Left ventricle myocardium superior (tissue), 1 donor: ENCODE data around the gene TRPV4. TPM values are rescaled to one million over a fixed set of nuclear protein-coding genes. Genes with fewer than 3 reads are reported as not detected.
A peak's percentile ranks its signal among the peaks of the same experiment; 100 is the strongest.

Experiments
- ATAC-seq: fragments of 200-7000 bp; cut with Tn5 transposase; one replicate; pipeline ENCODE4 v1.9.1; 2020; ENCODE audit warnings: mild to moderate bottlenecking, moderate library complexity
- DNase-seq: peaks from one replicate; pipeline ENCODE4 v3.0.0-alpha.2; 2020
- intact Hi-C: fragments of 100-400 bp; cut with micrococcal nuclease; formaldehyde crosslinking; loops from one replicate; pipeline ENCODE4 v1.11.0; 2022
- total RNA-seq: library from RNA; stranded (reverse); fragmentation: NEBNext Ultra II Directional; extraction: Animal tissue kit (Norgen Biotek cat#: 25700); gene quantifications from one replicate; pipeline ENCODE4 v1.2.1, GENCODE V29; 2021
- donor health status: DM: no; HTN: yes; CAD: no; lungs with severe emphysema.

Gene TRPV4
- total RNA-seq, 1 donor from 2014 or later: 0.25 TPM

DNA sequence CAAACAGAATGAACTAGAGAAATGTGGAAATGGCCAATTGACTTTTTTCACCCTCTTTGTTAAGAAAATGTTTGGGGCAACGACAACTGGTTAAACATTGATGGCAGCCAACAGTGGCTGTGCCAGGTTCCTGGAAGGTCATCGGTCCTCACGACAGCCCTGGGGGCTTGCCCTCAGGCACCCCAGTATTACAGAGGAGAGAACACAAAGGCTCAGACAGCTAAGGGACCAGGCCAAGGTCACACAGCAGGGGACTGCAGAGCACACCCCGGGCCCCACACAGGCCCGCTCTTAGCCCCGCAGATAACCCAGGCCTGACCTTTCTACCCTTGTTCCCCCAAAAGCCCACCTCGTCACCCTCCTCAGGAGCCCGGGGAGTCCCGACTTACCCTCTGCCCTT lies 1.3 kb downstream of the TRPV4 start:
- ATAC-seq: no peak
- no peak for DNase-seq
- intact Hi-C loops: no loop called here

DNA sequence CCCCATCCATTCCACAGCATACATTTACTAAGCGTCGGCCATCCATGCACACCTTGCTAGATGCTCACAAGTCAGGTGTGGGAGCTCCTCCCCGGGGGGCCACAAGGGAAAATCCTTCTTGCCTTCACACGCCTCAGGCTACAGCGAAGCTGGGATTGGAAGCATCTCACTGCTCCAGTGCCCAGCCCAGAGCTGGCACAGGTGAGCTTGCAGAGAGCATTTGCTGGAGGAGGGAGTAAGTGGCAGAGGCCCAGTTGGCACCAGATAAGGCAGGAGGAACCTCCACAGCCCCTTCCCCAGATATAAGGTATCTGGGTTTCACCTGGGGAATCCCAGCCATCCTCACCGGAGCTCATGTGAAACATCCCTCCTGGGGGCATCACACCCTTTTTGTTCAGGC lies 1.8 kb downstream of the TRPV4 start:
- ATAC-seq: no peak
- intact Hi-C loops: no loop called here
- DNase-seq: no peak

DNA sequence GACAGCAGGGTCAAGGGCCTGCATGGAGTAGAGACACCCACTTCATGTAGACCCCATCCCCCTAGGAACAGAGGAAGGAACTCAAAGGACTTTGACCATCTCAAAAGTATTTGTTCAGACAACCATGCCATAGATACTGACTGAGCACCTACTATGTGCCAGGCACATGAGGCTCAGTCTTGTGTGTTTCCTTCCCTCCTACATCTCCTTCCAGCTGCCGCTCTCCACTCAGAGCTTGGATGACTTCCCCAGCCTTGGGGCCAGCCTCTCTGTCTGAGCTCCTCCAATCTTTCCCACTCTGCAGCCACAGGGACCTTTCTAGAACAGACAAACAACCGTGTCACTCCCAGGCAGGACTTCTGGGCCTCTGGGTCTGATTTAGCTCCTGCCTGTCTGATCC lies 2.5 kb downstream of the TRPV4 start:
- no peak for DNase-seq
- no peak for ATAC-seq
- intact Hi-C loops: no loop called here

DNA sequence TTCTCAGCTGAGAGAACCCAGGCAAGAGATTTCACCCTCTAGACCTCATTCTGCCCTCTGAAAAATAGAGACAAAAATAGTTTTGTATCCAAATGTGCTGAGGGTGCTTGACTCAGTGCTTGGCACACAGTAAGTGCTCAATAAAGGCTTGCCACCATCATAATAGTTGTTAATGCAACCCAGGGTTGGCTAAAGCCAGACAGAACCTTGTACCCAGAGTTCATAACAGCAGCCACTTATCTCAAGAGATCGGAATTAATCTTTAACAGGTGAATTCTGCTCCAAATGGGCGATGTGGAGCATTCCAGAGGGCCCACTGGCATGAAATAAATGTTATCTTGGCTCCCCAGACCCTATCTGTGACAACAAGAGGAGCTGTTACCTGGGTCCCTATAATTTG lies 2.9 kb downstream of the TRPV4 start:
- no peak for DNase-seq
- intact Hi-C loops: no loop called here
- ATAC-seq: no peak

DNA sequence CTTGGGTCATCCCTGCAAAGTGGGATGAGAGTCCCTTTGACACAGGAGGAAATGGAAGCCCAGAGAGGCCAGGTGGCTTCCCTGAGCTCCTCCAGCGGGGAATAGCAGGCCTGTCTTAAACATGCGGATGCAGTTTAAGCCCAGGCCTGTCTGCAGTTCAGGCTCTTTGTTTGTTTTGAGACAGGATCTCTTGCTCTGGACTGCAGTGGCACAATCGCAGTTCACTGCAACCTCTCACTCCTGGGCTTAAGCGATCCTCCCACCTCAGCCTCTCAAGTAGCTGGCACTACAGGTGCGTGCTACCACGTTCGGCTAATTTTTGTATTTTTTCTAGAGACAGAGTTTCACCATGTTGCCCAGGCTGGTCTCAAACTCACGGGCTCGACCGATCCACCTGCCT lies 3.5 kb downstream of the TRPV4 start:
- ATAC-seq (no peak), DNase-seq (no peak)
- intact Hi-C loops: no loop called here

DNA sequence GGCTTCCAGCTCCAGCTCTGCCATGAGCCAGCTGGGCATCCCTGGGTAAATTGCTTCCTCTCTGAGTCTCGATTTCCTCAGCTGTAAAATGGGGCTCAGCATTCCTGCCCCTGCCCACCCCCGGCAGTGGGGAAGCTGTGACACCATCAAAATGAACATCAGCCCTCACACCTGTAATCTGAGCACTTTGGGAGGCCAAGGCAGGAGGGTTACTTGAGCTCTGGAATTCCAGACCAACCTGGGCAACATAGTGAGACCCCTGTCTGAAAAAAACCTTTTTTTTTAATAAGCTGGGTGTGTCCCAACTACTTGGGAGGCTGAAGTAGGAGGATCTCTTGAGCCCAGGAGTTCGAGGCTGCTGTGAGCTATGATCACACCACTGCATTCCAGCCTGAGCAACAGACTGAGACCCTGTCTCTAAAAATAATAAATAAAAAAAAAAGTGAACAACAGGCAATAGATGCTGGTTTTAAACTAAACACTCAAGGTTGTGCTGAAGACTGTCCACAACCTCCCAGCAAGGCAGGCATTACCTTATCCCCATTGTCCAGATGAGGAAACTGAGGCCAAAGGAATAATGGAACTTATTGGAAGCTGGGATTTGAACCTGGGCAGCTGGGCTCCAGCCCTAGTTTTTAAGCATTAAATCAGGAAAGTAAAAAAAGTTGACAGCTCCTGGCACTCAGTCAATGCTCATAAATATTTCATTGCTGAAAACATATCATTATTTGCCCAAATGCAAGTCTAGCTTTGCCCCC lies 4.3 kb downstream of the TRPV4 start:
- no peak for DNase-seq
- ATAC-seq: no peak
- intact Hi-C loops: no loop called here

DNA sequence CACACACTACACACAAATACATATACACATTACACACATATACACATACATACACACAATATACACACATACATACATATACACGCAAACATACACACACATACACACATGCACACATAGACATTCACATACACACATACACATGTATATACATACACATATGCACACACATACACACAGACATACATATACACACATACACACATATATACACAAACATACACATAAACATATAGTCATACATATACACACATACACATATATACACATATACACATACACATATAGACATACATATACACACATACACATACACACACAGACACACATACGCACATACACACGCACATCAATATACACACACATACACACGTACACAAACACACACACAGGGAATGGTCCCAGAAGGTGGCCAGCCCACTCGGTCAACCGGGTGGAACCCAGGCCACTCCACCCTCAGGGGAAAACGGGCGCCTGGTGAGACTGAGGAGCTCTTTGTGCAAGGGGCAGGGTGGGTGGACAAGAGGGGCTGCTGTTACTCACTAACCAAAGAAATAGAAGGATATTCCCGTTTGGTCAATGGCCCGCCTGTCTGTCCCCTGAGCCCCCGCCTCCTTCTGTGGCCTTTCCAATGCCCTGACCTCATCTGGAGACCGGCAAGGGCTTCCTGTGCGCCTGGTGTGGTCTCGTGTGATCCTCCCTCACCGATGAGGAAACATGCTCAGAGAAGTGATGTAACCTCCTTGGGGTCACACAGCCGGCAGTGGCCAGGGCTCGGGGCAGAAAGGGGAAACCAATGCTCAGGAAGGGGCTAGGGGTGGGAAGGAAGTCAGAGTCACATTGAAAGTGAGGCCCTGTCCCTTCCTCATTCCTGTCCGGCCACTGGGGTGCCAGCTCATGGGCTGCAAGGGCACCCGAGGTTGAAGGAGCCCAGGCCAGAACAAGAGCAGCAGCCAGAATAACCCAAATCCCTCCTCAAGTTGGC lies 5.3 kb downstream of the TRPV4 start:
- DNase-seq (peak; percentile 63), ATAC-seq (peak; percentile 88)
- intact Hi-C loops: no loop called here

DNA sequence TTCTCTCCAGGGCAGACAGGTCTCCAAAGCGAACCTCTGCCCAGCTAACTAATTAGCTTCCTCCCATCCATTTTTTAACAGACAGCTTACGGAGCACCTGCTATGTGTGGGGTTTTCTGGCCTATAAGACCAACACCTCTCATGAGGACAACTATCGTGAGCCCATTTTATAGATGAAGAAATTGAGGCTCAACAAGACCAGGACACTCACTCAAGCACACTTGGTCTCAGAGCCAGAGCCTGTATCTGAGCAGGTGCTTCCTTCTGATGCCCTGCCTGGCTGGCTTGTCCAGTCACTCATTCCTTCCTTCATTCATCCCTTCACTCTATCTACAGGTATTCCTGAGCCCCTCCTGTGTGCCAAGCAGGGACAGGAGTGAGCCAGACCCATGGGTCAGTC lies 6.1 kb downstream of the TRPV4 start:
- ATAC-seq: no peak
- intact Hi-C loops: no loop called here

DNA sequence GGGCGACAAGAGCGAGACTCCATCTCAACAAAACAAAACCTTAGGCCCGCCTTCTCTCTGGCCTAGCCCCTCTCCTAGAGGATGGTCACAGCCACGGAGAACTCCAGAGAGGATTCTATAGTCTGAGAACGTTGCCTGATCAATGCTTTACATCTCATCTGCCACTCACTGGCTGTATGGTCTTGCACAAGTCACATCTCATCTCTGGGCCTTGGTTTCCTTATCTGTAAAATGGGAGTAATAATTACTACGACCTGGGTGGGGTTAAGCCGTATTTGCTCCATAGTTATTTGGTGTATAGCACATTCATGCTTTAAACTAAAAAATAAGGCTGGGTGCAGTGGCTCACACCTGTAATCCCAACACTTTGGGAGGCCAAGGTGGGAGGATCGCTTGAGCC lies 8.5 kb downstream of the TRPV4 start:
- no peak for ATAC-seq
- intact Hi-C loops: no loop called here
- DNase-seq: no peak

More for the DNA sequence above, 6.1 kb downstream of the TRPV4 start:
- DNase-seq: no peak

DNA sequence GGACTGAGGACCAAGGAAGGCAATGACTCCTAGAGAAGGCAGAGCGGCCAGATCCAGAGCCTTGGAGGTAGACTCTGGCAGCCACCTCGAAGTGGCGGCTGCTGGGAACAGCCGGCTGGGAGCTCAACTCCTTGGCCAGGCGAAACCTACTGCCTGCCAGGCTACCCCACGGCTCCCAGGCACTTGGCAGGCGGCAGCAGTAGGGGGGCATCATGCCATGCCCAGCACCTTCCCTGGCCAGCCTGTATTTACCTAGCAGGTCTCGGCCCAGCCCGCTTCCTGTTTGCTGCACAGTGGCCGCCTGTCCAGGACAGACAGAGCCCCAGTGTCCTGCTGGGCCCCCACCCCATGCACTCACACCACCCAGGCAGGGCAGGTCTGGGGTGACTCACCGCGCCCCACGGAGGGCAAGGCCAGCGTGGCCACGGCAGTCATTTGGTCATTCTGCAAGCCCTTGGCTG lies 10.2 kb downstream of the TRPV4 start:
- DNase-seq (peak; percentile 66), ATAC-seq (peak; percentile 94)
- intact Hi-C loops: no loop called here

DNA sequence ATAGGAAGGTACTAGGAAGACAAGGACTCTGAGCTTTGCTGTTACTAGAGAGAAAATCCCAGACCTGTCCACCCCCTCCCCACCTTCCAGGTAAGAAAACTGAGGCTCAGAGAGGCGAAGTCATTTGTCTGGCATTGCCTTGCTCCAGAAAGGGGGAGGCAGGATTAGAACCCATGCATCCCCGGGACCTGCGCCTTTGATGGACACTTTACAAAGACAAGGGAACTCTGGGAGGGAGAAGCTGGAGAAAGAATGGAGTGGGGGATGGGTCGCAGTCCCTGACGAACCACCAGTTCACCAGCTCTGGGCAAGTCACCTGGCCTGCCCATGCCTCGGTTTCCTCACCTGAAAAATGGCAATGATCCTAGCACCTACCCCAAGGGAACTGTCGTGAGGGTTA lies 10.8 kb downstream of the TRPV4 start:
- ATAC-seq: no peak
- no peak for DNase-seq
- intact Hi-C loops: no loop called here

DNA sequence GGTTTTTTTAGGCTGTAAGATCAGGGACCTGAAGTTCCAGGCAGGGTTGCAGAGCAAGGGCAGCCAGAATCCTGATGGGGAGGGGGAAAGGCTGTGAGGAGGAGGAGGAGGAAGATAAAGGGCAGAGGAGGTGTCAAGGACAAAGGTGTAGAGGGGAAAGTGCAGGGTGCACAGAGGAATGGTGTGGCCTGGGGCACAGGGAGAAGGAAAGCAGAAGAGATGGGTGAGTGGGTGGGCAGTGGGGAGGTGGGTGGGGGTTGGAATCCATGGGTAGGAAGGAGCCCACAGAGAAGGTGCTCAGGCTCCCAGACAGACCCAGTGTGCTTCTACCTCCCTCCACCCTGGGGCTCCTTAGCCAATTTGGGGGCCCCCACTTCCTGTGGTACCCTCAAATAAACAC lies 11.2 kb downstream of the TRPV4 start:
- ATAC-seq (no peak), DNase-seq (no peak)
- intact Hi-C loops: no loop called here

DNA sequence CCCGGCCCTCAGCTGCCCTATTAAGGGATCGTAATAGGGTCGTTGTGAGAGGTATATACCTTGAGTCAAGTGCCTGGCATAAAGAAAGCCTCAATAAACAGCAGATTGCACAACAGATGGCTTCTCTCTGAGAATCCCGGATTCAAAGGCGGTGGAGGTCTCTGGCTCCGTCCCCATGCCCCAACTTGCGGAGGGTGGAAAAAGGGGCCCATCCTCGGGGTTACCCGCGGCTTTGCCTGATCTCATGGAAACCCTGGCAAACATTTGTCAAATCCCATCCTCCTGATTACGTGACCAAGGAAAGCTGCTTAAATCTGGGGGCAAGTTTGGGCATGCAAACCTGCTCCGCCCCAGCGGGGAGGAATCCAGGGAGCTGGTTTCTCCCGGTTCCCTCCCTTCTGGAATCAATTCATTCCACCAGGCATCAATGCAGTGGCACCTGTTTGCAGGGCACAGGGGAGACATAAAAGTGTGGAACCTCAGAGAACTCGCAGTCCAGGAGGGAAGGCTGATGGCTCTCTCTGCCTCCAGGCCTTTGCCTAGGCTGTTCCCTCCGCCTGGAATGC lies 12.3 kb downstream of the TRPV4 start:
- intact Hi-C loops: no loop called here
- no peak for ATAC-seq
- DNase-seq: no peak

DNA sequence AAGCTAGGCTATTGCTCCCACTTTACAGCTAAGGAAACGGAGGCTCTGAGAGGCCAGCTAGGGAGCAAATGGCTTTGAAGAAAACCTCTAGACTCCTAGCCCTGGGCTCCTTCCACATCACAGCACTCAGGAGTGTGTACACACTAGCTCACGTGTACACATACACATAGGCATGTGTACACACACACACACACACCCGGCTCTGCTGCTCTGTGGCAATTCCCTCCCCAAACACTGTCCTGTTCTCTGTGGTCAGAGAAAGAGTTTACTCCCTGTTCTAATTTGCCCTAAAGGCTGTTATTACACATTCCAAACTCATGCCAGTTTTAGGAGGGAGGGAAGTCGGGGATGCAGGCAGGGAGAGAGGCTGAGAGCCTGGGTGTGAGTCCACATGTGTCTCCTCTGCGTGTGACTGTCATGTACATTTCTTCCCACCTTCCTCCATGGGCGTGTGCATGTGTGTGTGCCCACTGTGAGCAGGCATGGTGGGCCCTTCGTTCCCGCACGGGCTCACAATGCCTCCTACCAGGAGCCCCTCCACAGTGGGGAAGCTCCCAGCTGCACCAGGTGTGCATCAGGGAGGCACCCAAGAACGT lies 14.2 kb downstream of the TRPV4 start:
- DNase-seq: no peak
- intact Hi-C loops: no loop called here
- no peak for ATAC-seq

DNA sequence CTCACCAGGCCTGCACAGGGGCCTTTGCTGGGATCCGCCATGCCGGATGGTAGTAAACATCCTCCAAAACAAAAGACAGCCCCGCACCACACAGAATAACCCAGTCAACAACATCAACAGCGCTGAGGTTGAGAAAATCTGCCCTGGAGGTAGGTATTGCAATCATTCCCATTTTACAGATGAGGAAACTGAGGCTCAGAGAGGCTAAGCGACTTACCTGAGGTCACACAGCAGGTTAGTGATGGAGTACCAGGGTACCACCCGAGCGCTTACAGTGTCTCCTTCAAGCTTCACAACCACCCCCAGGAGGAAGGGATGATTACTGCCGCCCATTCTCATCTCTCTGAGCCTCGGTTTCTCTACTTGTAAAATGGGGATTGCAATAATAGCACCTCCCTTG lies 14.9 kb downstream of the TRPV4 start:
- no peak for DNase-seq
- intact Hi-C loops: no loop called here
- ATAC-seq: no peak

DNA sequence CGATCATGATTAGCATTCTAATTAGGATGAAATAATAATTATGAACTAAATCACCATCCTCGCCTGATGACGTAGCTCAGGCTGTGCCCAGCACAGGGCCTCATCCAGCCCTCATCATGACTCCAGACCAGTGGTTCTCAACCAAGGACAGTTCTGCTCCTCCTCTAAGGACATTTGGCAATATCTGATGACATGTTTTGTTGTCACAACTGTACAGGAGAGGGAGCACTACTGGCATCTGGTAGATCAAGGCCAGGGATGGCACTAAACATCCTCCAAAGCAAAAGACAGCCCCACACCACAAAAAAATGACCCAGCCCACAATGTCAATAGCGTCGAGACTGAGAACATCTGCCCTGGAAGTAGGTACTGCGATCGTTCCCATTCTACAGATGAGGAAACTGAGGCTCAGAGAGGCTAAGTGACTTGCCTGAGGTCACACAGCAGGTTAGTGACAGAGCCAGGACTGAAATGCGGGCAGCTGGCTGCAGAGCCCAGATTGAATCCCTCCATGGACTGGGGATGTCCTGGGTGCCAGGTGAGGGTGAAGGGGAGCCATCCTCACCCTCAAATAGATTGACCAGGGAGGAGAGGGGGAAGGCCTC lies 15.5 kb downstream of the TRPV4 start:
- no peak for ATAC-seq
- DNase-seq: no peak
- intact Hi-C loops: no loop called here

DNA sequence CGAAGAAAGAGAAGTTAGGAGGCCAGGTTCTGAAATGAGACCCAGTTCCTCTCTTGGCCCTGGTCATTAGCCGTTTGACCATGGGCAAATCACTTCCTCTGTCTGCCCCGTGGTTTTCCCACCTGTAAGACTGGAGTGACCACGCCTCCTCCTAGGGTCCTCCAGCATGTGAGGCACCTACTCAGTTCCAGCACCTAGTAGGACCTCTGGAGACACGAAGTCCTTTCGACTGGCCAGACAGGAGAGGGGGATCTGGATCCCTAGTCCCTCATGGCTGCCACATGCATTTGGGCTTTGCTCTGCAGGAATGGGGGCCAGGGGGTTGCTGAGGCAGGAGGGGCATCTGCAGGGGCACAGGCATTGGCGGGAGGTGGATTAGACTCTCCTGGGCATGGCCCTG lies 16.3 kb downstream of the TRPV4 start:
- intact Hi-C loops: no loop called here
- DNase-seq (no peak), ATAC-seq (no peak)

DNA sequence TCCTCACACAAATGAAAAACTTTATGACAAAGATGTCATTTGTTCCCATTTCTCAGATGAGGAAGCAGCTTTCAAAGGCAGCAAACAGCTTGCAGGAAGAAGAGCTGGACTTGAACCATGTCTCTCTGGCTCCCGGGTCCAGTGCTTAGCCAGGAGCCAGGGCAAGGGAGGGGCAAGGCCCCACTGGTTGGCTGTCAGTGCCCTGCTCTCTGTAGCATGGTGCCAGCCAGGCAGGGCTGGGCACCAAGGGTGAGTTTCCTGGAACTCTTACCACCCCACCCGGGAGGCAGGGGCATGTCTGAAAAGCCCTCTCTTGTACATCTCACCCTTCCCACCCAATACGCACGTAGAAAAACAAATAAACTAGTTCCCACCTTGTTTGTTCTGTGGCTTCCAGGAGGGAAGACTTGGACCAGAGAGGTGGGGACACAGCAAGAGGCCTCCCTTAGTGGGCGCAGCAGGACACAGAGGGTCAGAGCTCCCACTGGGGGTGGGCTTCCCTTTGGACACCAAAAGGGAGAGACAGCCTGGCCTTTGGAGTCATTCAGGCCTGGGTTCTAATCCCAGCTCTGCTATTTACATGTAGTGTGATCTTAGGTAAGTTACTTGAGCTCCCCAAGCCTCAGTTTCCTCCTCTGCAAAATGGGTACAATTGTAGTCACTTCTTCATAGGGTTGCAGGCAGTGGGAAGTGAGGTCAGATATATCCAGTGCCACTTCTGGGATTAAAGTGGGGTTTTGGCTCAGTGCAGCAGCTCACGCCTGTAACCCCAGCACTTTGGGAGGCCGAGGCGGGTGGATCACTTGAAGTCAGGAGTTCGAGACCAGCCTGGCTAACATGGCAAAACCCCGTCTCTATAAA lies 17.2 kb downstream of the TRPV4 start:
- no peak for ATAC-seq
- intact Hi-C loops: no loop called here
- DNase-seq: no peak
